COLO668 (cell line): ENCODE data around the gene DEPDC1.
A peak's percentile ranks its signal among the peaks of the same experiment; 100 is the strongest.
"Not testable (repeated sequence)": the region's sequence is repeated elsewhere in the genome, so short reads cannot be mapped to it uniquely, and the experiment has no call there.

Source experiments
- DNase-seq: peaks from one replicate; lab custom pipeline; 2025; ENCODE audit not compliant: unreplicated experiment; lab: John Stamatoyannopoulos, UW

The DEPDC1 gene, protein sequence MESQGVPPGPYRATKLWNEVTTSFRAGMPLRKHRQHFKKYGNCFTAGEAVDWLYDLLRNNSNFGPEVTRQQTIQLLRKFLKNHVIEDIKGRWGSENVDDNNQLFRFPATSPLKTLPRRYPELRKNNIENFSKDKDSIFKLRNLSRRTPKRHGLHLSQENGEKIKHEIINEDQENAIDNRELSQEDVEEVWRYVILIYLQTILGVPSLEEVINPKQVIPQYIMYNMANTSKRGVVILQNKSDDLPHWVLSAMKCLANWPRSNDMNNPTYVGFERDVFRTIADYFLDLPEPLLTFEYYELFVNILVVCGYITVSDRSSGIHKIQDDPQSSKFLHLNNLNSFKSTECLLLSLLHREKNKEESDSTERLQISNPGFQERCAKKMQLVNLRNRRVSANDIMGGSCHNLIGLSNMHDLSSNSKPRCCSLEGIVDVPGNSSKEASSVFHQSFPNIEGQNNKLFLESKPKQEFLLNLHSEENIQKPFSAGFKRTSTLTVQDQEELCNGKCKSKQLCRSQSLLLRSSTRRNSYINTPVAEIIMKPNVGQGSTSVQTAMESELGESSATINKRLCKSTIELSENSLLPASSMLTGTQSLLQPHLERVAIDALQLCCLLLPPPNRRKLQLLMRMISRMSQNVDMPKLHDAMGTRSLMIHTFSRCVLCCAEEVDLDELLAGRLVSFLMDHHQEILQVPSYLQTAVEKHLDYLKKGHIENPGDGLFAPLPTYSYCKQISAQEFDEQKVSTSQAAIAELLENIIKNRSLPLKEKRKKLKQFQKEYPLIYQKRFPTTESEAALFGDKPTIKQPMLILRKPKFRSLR

DNA sequence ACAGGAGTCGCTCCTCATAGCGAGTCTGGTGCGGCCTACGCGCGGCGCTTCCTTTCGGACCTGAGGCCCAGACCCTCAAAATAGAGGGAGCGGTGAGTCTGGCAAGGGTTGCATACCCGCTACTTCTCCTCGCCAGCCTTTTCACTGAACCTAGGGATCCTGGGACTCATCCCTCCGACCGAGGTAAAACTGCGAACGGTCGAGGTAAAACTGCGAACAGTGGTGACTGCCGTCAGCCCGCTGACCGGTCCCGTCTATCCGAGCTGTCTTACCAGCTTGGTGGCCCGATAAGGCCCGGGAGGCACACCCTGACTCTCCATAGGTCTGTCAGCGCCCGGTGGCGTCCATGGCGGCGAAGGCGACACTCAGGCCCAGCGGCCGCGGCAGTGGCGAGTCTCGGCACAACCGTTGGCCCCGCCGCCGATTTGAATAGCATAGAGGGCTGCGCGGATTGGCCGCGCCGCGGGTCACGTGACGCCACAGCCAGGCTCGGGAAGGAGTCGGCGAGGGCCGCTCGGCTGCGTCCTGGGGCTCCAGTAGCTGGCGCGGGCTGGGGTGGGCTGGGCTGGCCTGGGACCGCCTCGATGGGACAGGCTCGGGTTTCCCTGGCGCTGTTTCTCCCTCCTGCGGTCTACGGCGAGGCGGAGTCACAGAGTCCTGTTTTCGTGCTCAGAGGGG is at the start of gene DEPDC1:
Gene DEPDC1 (minus strand): TSS at position 403 of the 678 bp plus-strand sequence. CDS start 83 bp downstream, at position 320.
- DNase-seq = peak; percentile 99

DNA sequence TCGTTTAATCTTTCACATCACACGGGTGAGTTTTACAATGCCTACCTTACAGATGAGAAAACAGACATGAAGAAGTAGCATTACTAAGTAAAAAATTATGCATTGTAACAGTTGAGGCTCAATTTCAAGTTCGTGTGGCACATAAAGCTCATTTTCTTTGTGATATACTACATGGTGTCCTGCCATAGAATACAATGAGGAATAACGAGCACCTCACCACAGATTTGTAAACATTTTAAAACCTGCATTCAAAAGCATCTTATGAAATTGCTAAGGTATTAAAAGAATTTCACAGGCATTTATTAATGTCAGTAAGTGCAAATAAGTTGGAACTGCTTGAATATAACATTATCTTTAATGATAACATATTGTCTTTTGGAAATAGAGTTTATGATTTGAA is 47.8 kb upstream of the DEPDC1 start:
- DNase-seq = no peak

DNA sequence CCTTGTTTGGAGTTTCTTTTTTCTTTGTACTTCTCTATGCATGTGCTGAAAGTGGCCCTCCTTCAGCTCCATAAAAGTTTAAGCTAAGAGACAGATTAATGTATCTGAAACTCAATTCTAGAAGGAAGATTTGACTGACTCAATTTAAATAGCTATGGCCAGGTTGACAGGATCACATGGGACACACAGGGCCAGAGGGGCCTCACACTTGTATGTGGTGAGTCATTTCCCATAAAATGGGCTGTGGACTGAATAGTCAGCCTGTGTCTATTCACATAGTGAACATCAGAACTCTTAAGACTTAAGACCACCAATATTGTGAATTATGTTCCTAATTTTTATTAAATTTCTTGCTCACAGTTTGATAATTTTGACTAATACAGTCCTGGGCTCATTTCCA is 45.7 kb upstream of the DEPDC1 start:
- no peak for DNase-seq

DNA sequence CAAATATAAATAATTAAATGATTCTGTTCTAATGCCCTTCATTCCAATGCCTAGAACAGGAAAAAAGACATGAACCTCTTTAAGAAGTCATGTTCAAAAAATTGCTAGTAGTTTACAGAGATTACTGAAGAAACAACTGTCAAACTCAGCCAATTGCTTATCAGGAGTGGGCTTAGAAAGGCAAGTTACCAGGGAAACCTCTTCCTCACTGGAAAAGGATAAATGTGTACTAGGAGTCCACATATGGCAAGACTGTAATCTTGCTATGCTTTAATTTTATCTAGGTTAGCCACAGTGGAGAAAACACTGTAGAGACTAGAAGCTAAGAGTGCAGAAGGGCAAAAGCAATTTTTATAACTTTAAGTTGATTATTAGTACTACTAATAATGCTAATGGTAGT is 42.1 kb upstream of the DEPDC1 start:
- no peak for DNase-seq

DNA sequence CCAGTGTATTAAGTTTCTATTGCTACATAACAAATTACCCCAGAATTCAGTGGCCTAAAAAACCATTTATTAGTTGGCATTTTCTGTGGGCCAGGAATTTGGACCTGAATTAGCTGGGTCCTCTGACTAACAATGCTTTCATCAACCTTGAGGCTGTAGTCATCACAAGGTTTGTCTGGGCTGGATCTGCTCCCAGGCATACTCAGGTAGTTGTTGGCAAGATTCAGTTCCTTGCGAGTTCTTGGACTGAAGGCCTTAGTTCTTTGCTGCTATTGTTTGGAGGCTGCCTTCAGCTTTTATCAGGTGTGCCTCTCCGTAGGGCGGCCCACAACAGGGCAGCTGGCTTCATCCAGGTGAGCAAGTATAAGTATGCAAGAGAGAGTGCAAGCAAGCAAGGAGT is 31.4 kb upstream of the DEPDC1 start:
- no peak for DNase-seq

DNA sequence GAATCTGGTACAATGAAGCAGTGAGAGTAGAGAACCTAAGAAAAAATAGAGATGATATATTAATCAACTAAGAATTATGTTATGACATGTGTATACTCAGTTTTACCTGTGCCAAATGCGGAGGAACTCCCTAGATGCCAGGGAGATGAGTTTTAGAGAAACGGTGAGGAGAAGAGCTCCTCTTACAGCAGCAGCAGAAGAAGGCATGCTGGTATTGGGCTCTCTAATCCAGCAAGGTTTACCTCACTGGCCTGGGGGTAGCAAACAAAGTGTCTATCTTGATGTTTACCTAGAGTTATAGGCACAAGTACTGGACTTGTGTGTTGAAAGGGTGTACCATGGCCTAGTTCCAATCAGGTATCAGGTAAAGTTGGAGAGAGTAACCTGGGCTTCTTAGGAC is 28.9 kb upstream of the DEPDC1 start:
- DNase-seq = no peak

DNA sequence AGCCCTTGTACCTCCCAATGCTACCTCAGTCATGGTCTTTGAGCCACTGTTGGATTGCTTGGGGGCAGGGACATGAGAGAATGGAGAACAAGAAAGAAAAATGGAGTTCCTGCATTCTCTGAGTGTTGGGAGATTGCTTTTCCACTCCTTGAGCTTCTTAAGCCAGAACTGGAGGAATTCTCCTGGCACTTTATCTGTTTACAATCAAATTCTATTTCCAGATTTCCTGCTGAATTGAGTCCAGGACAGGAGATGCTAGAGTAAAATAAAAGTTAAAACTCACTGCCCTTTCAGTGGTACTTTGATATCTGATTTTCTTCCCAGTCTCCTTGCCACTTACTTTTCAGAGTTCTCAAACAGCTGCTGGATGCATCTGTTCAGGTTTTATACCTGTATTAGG is 24.4 kb upstream of the DEPDC1 start:
- no peak for DNase-seq

DNA sequence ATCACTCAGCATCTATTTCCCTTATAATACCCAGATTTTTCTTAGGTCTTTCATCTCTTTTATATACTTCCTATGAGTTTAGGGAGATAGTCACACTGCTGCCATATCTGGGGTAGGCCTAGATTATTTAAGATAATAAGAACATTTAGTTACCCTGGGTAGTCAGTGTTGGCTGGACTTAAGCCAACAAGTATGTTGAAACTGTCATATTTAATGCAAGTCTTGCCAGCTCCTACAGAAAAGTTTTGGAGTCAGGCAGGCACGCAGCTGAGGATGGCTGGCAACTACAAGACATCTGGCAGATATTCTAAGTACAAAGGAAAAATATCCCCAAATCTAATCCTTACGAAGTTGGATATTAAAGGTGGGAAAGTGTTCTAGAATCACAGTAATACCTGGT is 19.2 kb upstream of the DEPDC1 start:
- DNase-seq = no peak

DNA sequence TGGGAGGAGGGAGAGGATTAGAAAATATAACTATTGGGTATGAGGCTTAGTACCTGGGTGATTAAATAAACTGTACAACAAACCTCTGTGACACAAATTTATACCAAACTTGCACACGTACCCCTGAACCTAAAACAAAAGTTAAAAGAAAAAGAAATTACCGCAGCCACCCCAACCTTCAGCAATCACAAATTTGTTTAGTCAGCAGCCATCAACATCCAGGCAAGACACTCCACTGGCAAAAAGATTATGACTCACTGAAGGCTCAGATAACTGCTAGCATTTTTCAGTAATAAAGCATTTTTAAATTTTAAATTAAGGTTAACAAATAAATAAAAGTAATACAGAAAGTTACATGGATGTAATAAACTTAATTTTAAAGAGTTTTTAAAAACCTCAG is 14.4 kb upstream of the DEPDC1 start:
- DNase-seq = no peak

DNA sequence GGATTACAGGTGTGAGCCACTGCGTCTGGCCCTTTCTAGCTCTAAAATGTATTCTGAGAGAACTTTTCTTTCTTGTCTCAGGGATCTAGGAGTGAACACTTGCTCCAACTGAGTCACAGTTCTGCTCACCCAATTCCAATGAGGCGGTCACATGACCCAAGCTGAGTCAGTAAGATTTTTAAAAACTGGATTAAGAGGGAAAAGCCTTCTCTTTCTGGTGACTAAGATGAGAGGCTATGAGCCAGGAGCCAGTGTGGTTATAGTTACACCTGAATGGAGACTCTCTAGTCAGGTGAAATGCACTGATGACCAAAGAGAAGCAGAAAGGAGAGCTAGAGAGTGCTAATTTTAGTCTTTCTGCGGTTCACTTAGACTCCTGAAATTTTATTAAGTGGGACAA is 9.5 kb upstream of the DEPDC1 start:
- no peak for DNase-seq

DNA sequence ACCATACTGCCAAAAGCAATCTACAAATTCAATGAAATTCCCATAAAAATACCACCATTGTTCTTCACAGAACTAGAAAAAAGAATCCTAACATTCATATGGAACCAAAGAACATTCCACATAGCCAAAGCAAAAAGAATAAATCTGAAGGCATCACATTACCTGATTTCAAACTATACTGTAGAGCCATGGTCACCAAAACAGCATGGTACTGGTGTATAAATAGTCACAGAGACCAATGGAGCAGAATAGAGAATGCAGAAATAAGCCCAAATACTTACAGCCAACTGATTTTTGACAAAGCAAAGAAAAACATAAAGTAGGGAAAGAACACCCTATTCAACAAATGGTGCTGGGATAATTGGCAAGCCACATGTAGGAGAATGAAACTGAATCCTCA is 6.2 kb upstream of the DEPDC1 start:
- no peak for DNase-seq

DNA sequence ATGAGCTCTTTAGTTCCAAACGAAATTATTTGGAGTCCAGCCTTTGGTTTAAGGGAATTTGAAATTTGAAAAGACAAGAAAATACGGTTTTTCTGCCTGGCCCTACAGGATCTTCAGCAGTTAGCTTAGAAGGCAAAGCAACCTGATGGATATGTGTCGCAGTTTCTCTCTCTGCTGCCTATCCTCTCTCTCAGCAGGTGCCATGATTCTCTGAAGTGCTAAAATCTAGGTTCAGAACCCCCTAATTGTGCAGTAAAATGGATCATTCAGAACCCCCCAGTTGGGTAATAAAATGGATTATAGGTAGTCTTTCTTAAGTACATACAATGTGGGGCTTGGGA is 446 bp upstream of the DEPDC1 start:
- no peak for DNase-seq

DNA sequence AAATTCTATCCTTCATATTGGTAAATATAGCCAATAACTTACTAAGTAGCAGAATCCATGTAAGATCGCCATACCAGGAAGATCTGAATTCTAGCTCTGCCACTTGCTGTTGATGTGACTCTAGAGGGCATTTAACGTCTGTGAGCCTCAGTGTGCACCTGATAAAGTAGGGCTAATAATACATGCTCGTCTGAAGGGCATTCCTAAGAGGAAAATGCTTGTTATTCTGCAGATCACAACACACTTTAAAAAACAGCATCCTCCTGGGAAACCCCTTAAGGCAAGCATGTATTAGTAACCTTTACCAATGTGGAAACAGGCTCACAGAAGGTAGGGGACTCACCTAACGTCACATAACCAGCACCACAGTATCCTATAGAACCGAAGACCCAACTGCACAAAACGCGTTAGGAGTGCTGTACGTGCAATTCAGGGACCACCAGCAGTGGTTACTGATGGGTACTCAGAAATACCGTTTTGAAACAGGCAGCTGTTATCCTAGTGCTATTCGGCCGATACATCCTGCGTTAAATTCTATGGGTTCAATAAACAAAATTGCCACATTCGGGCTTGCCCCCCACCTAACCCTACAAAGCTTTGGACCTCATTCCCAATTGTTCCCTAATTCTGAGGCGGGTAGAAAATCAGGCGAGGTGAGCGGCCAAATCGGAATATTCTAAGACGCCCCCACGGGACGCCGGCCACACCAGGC is 758 bp downstream of the DEPDC1 start:
- peak; percentile 53 for DNase-seq

DNA sequence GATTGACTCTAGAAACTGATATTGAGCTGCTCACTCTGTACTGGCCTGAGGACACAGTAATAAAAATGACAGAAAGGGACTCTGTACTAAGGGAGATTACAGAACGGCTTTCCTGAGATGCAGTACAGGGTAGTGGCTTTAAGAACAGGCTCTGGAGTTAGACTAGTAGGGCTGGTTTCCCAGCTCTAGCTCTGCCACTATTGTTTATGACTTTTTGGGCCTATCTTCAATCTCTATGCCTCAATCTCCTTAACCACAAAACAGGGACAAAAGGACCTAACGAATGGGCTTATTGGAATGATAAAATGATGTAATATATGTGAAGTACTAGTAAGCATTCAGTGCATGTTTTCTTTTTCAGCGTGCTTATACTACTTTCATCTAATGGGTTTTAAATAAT is 1.4 kb downstream of the DEPDC1 start:
- no peak for DNase-seq

DNA sequence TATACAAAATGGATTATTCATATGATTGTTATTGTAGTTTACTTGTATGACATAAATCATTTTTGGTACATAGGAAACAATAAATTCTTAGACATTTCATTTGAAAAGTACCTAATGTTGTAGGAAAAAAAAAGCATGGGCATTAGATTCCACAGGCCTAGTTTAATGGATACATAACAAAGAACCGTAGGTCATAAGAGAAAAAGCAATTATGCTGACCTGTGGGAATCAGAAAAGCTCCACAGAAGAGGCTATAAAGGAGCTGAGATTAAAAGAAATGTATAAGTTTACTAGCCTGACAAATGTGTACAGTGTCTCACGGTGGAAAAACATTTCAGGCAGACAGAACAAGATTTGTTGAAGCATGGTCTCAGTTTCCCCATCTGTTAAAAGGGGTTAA is 3.7 kb downstream of the DEPDC1 start:
- DNase-seq = no peak

DNA sequence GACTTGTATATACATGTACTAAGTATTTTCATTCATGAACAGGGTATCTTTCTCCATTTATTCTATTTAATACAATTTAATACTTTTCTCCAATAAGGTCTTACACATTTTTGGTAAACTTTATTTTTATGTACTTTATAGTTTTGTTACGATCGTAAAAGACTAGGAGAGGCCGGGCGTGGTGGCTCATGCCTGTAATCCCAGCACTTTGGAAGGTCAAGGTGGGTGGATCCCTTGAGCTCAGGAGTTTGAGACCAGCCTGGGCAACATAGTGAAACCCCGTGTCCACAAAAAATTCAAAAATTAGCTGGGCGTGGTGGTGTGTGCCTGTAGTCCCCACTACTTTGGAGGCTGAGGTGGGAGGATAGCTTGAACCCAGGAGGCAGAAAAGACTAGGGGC is 4.6 kb downstream of the DEPDC1 start:
- DNase-seq = not testable (repeated sequence)

DNA sequence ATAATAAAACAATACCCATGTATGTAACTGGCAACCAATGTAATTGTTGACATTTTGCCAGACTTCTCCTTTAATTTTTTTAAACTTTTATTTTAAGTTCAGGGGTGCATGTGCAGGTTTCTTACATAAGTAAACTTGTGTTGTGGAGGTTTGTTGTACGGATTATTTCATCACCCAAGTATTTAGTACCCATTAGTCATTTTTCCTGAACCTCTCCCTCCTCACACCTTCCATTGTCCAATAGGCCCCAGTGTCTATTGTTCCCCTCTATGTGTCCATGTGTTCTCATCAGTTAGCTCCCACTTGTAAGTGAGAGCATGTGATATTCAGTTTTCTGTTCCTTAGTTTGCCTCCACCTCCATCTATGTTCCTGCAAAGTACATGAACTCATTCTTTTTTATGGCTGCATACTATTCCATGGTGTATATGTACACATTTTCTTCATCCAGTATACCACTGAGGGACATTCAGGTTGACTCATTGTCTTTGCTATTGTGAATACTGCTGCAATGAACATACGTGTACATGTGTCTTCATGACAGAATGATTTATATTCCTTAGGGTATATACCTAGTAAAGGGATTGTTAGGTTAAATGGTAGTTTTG is 6.7 kb downstream of the DEPDC1 start:
- DNase-seq = no peak

DNA sequence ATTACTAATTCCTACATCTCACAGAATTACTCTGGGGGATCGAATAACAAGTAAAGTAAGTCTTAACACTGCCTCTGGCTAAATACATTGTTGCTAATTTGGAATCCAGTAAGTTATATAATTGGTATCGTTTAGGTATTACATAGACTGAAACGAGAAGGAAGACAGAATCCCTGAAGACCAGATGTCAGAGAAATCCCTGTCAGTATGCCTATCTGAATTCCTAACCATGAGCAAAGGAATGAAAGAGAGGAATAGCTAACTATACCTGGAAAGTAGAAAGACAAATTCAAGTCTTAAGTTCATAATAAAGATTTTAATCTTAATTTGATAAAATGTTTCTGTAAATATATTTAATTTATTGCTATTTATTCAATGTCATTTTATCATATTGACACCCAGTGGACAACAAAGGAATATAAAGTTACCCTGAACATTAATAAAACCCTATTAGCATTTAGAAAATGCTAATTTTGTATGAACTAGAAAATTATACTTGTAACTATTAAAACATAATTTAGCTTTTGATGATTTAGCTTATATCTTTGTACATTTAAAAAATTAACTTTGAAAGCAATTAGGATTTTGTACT is 11.4 kb downstream of the DEPDC1 start:
- DNase-seq = no peak

DNA sequence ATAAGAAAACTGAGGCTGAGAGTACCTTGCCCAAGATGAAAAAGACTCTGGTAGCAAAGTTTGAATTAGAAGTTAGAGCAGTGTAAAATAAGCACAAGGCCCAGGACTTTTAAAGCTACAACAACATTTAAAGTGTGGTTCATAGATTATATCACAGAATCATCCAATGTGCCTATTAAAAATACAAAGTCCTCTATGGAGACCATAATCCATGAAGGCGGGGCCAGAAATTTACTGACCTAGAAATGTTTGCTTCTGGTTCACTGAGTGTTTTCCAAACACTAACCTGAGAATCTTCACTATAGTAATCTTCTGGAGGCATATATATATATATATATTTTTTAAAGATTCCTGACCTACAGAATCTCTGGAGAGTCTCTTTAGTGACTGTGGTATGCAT is 12.3 kb downstream of the DEPDC1 start:
- DNase-seq = no peak

DNA sequence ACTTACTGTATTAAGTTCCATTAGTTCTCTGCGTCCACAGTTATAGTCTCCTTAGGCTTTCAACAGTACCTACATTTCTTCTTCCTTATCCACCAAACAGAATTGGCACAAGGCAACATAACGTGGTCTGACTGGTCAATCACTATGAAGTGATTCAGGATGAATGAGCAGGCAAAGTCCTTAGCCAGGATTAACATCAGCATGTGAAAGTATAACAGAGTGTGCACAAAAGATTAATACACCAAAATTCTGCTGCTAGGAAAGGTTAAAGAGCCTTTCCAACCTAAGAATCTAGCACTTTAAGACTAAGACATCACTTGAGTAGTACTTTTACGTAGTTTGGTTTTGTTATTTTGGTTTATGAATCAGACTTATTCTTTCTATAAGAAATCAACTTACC is 15.8 kb downstream of the DEPDC1 start:
- DNase-seq = no peak

DNA sequence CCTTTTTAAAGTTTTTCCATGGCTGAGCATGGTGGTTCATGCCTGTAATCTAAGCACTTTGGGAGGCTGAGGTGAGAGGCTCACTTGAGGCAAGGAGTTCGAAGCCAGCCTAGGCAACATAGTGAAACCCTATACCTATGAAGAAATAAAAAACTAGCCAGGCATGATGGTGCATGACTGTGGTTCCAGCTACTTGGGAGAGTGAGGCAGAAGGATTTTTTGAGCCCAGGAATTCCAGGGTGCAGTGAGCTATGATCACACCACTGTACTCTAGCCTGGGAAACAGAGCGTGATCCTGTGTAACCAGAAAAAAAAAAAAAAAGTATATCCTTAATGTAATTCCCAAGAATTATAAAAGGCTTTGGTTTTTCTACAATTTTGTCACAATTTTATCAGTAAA is 17.4 kb downstream of the DEPDC1 start:
- DNase-seq = no peak
